Neural cell (in vitro differentiated cells): ENCODE data around the gene SORCS1.

ENCODE experiments used
- CTCF ChIP-seq: fragments of 450-650 bp; IDR thresholded peaks from 2 replicates; pipeline ENCODE4 v1.5.1; 2014; ENCODE audit warnings: antibody characterized with exemption, mild to moderate bottlenecking, moderate library complexity; ENCODE audit not compliant: poor library complexity, severe bottlenecking
- EP300 ChIP-seq: fragments of 450-650 bp; conservative IDR thresholded peaks from 2 replicates; pipeline ENCODE4 v1.6.1; 2014; ENCODE audit warnings: antibody characterized with exemption, mild to moderate bottlenecking, moderate library complexity; ENCODE audit not compliant: poor library complexity, severe bottlenecking
- MXI1 ChIP-seq: fragments of 450-650 bp; conservative IDR thresholded peaks from 2 replicates; pipeline ENCODE4 v1.6.1; 2014; ENCODE audit warnings: antibody characterized with exemption, mild to moderate bottlenecking; ENCODE audit not compliant: poor library complexity, severe bottlenecking
- POLR2AphosphoS5 ChIP-seq: IDR thresholded peaks from 2 replicates; pipeline ENCODE4 v1.6.1; 2012
- RAD21 ChIP-seq: fragments of 450-650 bp; conservative IDR thresholded peaks from 2 replicates; pipeline ENCODE4 v1.6.1; 2014; ENCODE audit warnings: antibody characterized with exemption, mild to moderate bottlenecking, moderate library complexity
- REST ChIP-seq: IDR thresholded peaks from 2 replicates; pipeline ENCODE4 v1.6.1; 2012; ENCODE audit warnings: borderline replicate concordance
- SMC3 ChIP-seq: fragments of 450-650 bp; conservative IDR thresholded peaks from 2 replicates; pipeline ENCODE4 v1.6.1; 2014; ENCODE audit warnings: antibody characterized with exemption, mild to moderate bottlenecking, moderate library complexity; ENCODE audit not compliant: poor library complexity

GRCh38 chr10:107022600-107023354, 141.7 kb downstream of the SORCS1 start:
- TF ChIP-seq EP300 (peak; percentile 14), CTCF (no peak), SMC3 (no peak), POLR2AphosphoS5 (peak; percentile 85), REST (no peak), MXI1 (no peak), RAD21 (no peak)
